BJ (cell line): ENCODE data around the gene RTP2. TPM values are rescaled to one million over a fixed set of nuclear protein-coding genes. Genes with fewer than 3 reads are reported as not detected.

Experiments used
- CTCF ChIA-PET: fragments of 350-600 bp; formaldehyde crosslinking; extraction: SDS; loops from one replicate; lab custom pipeline; 2021; ENCODE audit warnings: antibody characterized with exemption, inconsistent platforms; lab: Yijun Ruan, JAX
- POLR2A ChIA-PET: fragments of 300-600 bp; sonication (Branson Sonifier 250); formaldehyde crosslinking; extraction: SDS; loops from one replicate; lab custom pipeline; 2021; ENCODE audit warnings: antibody characterized with exemption; lab: Charles Lee
- DNase-seq: peaks from one replicate; pipeline ENCODE4 v3.0.0-alpha.2; 2011; ENCODE audit warnings: low read depth
- H3K27me3 ChIP-seq: 2 replicates; pipeline ENCODE4 v1.6.0; 2011; ENCODE audit warnings: low read length; ENCODE audit not compliant: control insufficient read depth, insufficient read depth
- H3K36me3 ChIP-seq: 2 replicates; pipeline ENCODE4 v1.5.1; 2011; ENCODE audit warnings: low read length; ENCODE audit not compliant: control insufficient read depth, insufficient read depth
- H3K4me3 ChIP-seq: 2 replicates; pipeline ENCODE4 v1.5.1; 2011; ENCODE audit warnings: low read depth, mild to moderate bottlenecking, control low read depth, low read length
- polyA plus RNA-seq: library from polyadenylated mRNA; depleted of rRNA; stranded (reverse); fragments of >200 nt; gene quantifications from 2 replicates; pipeline ENCODE4 v1.2.3, GENCODE V29; 2011
- TF ChIP-seq, protein P1 (sequence below): IDR thresholded peaks from 2 replicates; pipeline ENCODE4 v1.5.1; 2011; ENCODE audit warnings: low read depth, mild to moderate bottlenecking, control low read depth, inconsistent platforms, low read length, moderate library complexity; ENCODE audit not compliant: insufficient read depth

RTP2 gene
- polyA plus RNA-seq, 1 experiment = not detected

DNA sequence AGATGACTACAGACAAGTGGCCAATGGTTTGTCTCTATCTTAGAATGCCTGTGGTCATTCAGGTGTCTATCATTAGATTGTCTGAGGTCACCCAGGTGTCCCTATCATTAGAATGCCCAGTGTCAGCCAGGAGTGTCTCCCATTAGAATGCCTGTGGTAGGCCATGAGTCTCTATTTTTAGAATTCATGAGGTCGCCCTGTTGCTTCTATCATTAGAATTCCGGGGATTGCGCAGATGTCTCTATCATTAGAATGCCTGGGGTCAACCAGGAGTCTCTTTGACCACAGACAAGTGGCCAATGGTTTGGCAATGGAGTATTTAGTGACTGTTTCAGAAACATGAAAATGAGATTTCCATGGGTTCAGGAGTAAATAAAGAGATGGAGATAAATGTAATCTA, 7.6 kb downstream of the RTP2 start:
- POLR2A ChIA-PET = no interaction called here

DNA sequence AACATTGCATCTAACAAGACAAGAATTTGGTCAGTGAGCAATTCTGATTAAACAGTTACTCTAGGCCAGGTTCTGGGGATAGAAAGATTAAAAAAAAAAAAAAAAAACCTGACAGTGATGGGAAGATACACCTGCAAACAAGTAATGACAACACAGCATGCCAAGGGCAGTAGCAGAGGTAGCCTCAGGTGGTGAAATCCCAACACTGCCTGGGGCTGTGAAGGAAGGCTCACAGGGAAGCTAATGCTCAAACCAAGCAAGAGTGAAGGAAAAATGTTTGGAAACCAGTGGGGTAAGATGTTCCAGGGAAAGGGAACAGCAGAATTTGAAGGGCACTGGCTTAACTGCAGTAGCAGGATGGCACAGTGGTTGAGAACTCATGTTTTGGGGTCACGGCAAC, 8.9 kb downstream of the RTP2 start:
- Histone ChIP-seq H3K4me3 (no peak overlapping the region), H3K36me3 (no peaks in the 10 kb centered on the region), H3K27me3 (0 out of 2 replicates have a peak, but pooled peaks cover 1% of the 10 kb centered on the region)
- no peak for DNase-seq
- TF ChIP-seq, protein P1, sequence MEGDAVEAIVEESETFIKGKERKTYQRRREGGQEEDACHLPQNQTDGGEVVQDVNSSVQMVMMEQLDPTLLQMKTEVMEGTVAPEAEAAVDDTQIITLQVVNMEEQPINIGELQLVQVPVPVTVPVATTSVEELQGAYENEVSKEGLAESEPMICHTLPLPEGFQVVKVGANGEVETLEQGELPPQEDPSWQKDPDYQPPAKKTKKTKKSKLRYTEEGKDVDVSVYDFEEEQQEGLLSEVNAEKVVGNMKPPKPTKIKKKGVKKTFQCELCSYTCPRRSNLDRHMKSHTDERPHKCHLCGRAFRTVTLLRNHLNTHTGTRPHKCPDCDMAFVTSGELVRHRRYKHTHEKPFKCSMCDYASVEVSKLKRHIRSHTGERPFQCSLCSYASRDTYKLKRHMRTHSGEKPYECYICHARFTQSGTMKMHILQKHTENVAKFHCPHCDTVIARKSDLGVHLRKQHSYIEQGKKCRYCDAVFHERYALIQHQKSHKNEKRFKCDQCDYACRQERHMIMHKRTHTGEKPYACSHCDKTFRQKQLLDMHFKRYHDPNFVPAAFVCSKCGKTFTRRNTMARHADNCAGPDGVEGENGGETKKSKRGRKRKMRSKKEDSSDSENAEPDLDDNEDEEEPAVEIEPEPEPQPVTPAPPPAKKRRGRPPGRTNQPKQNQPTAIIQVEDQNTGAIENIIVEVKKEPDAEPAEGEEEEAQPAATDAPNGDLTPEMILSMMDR = no peak
- ChIA-PET POLR2A (no interaction called here), CTCF (interaction anchor here (1.2 to 4.7 kb wide), 4 partner anchors 14 to 374 kb away, joined by 3 to 23 read pairs (median 12); no protein-coding TSS in a partner anchor)

More for the DNA sequence above, 7.6 kb downstream of the RTP2 start:
- H3K4me3 ChIP-seq = no peak overlapping the region
- TF ChIP-seq, protein P1 = no peak
- CTCF ChIA-PET = interaction anchor here (1.0 to 4.7 kb wide), 2 partner anchors 14 to 376 kb away, joined by 4 to 23 read pairs; no protein-coding TSS in a partner anchor
- peaks cover 1% of the 10 kb centered on the region for H3K27me3 ChIP-seq
- DNase-seq = peak; percentile 70
- H3K36me3 ChIP-seq = no peaks in the 10 kb centered on the region

DNA sequence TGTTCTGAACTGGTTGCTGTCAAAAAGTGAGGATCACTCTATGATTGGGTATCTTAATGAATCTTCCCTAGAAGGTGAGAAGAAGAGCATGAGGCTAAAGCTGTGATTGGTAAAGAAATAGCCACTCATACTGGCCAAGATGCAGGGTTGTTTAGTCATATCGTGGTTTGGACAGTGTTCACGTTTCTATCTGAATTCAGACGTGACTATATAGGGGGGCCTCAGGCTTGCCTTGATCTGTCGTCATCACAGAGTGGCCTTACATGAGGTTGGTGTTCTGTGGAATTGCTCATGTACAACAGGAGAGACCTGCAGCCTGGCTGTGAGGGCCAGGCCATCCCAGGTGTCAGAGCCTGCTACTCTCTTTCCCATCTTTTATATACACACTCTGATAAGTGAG, 12.4 kb downstream of the RTP2 start:
- Histone ChIP-seq H3K36me3 (no peaks in the 10 kb centered on the region), H3K4me3 (no peak overlapping the region), H3K27me3 (peaks cover 6% of the 10 kb centered on the region)
- no peak for DNase-seq
- ChIA-PET CTCF (interaction anchor here (1.3 to 2.3 kb wide), 3 partner anchors 11 to 371 kb away, joined by 3 to 13 read pairs (median 5); no protein-coding TSS in a partner anchor), POLR2A (no interaction called here)
- TF ChIP-seq, protein P1 = no peak

DNA sequence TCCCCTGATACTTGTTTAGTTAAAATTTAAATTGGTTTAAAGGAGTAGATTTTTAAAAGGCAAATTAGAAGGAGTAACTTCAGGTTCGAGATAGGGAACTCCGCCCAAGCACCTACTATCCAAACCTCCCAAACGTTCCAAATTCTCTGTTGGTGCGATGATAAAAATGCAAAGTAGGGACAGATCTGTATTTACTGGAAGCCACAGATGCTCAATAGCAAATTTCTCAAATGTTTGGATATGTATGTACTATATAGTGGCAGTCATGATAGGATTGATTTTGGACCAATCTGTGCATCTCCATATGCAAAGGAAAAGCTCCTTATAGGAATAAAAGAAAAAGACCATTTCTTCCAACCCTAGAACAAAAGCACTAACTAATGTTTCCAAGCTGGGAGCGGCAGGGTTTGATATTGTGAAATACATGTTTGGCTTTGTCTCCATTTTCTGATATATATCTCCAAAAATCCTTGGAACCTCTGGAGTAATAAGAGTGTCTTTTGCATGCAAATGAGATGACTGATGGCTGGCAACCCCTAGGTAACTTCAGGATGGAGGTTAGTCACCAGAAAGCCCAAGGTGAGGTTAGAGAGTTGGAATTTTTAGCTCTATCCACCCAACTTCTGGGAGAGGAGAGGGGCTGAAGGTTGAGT, 15.6 kb downstream of the RTP2 start:
- TF ChIP-seq, protein P1 = no peak
- Histone ChIP-seq H3K36me3 (no peaks in the 10 kb centered on the region), H3K4me3 (no peak overlapping the region), H3K27me3 (peaks cover 6% of the 10 kb centered on the region)
- ChIA-PET CTCF (interaction anchor here (0.6 to 3.1 kb wide), 4 partner anchors 28 to 1277 kb away, joined by 3 to 20 read pairs (median 4); no protein-coding TSS in a partner anchor), POLR2A (no interaction called here)
- DNase-seq = no peak

DNA sequence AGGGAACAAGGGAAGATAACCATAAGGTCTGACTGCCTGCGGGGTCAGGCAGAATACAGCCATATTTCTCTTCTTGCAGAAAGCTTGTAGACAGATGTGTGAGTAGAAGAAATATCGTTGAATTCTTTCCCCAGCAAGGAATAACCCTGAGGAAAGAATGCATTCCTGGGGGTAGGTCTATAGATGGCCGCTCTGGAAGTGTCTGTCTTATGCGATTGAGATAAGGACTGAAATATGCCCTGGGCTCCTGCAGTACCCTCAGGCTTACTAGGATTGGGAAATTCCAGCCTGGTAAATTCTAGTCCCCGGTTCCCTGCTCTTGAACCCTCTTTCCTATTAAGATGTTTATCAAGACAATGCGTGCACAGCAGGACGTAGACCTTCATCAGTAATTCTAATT, 16.4 kb downstream of the RTP2 start:
- H3K4me3 ChIP-seq = no peak overlapping the region

More for the DNA sequence above, 16.4 kb downstream of the RTP2 start:
- H3K36me3 ChIP-seq = no peaks in the 10 kb centered on the region
- peaks cover 6% of the 10 kb centered on the region for H3K27me3 ChIP-seq
- ChIA-PET CTCF (interaction anchor here (11.0 kb wide), 1 partner anchor 364 kb away, joined by 543 read pairs; no protein-coding TSS in a partner anchor), POLR2A (no interaction called here)
- TF ChIP-seq, protein P1 = no peak
- no peak for DNase-seq
